Breast epithelium (tissue), 4 donors: ENCODE measurements around the gene C1orf53. TPM values are rescaled to one million over a fixed set of nuclear protein-coding genes. Genes with fewer than 3 reads are reported as not detected.

ENCODE experiments used
- DNase-seq, 2 donors: peaks; one replicate each; pipeline ENCODE4 v3.0.0-alpha.2; 2019; ENCODE audit warnings: low spot score in 2 of 2
- H3K27ac ChIP-seq, 2 donors: fragments of 200-600 bp; sonication (generic) in 1 of 2; one replicate each; pipeline ENCODE4 v1.5.1; 2016 to 2019; ENCODE audit warnings: mild to moderate bottlenecking in 1 of 2
- H3K27me3 ChIP-seq, 2 donors: fragments of 200-600 bp; sonication (generic) in 1 of 2; one replicate each; pipeline versions ENCODE4 v1.5.1 to v1.6.0; 2017 to 2019; ENCODE audit warnings: control low read depth in 1 of 2, mild to moderate bottlenecking in 1 of 2
- H3K36me3 ChIP-seq: fragments of 200-600 bp; one replicate; pipeline ENCODE4 v1.5.1; 2019
- H3K4me1 ChIP-seq, 2 donors: fragments of 200-600 bp; sonication (generic); one replicate each; pipeline ENCODE4 v1.5.1; 2016 to 2019; ENCODE audit warnings: control low read depth in 1 of 2
- H3K4me3 ChIP-seq, 3 donors: fragments of 200-600 bp; sonication (generic); 1 replicate in 2 of 3; 2 replicates in 1 of 3; pipeline ENCODE4 v1.5.1; 2016 to 2019; ENCODE audit warnings: mild to moderate bottlenecking in 3 of 3, moderate library complexity in 2 of 3
- H3K9me3 ChIP-seq, 2 donors: fragments of 200-600 bp; sonication (generic) in 1 of 2; one replicate each; pipeline ENCODE4 v1.5.1; 2016 to 2019; ENCODE audit warnings: control low read depth in 1 of 2
- CTCF ChIP-seq, 3 donors: fragments of 450-650 bp; IDR thresholded peaks; one replicate each; pipeline ENCODE4 v1.5.1; 2016 to 2017; ENCODE audit warnings: antibody characterized with exemption in 3 of 3, mild to moderate bottlenecking in 3 of 3, moderate library complexity in 3 of 3
- POLR2A ChIP-seq: fragments of 450-650 bp; IDR thresholded peaks from one replicate; pipeline ENCODE4 v1.6.1; 2016; ENCODE audit warnings: antibody characterized with exemption, mild to moderate bottlenecking, moderate library complexity
- POLR2AphosphoS5 ChIP-seq, 3 donors: sonication (generic); formaldehyde crosslinking; IDR thresholded peaks; one replicate each; pipeline ENCODE4 v1.6.1; 2017; ENCODE audit warnings: antibody characterized with exemption in 3 of 3
- intact Hi-C: fragments of 100-400 bp; cut with DNase I; formaldehyde crosslinking; loops from one replicate; pipeline ENCODE4 v1.15.1; 2023; ENCODE audit warnings: low total_unique reads
- total RNA-seq, 3 donors: library from RNA; depleted of rRNA; stranded (reverse); fragments of >200 nt; gene quantifications; one replicate each; pipeline ENCODE4 v1.1.0, GENCODE V29; 2016

C1orf53 gene
- total RNA-seq, 3 donors from 2014 or later, result 2.0 to 2.6 (median 2.6) TPM

- Histone ChIP-seq H3K4me1 (peaks cover 0 to 28% of the 10 kb centered on the region in 2 donors), H3K4me3 (no peak overlapping the region), H3K36me3 (no peaks in the 10 kb centered on the region), H3K27ac (no peak overlapping the region), H3K9me3 (no peaks in the 10 kb centered on the region), H3K27me3 (peaks cover 12 to 65% of the 10 kb centered on the region in 2 donors)
- TF ChIP-seq POLR2AphosphoS5 (IDR thresholded peaks at IDR 0.05), result no peak
- TF ChIP-seq CTCF (IDR thresholded peaks at IDR 0.05), result no peak
- DNase-seq, result no peak
- intact Hi-C loops, result no loop called here
Observed at GRCh38 chr1:197908716-197909220, 6.3 kb downstream of the C1orf53 start.

GRCh38 chr1:197909384-197909783 lies 7.0 kb downstream of the C1orf53 start:
- Histone ChIP-seq H3K4me3 (no peak overlapping the region), H3K36me3 (no peaks in the 10 kb centered on the region), H3K9me3 (no peaks in the 10 kb centered on the region), H3K27me3 (peaks cover 12 to 71% of the 10 kb centered on the region in 2 donors), H3K27ac (no peak overlapping the region), H3K4me1 (peaks cover 0 to 28% of the 10 kb centered on the region in 2 donors)
- TF ChIP-seq CTCF (IDR thresholded peaks at IDR 0.05) (no peak), POLR2AphosphoS5 (IDR thresholded peaks at IDR 0.05) (no peak), POLR2A (no peak)
- DNase-seq, result no peak
- intact Hi-C loops, result no loop called here

- Histone ChIP-seq H3K4me3 (peak overlapping the region in 2 of 3 donors; percentile 23 to 58), H3K27me3 (peaks cover 12 to 81% of the 10 kb centered on the region in 2 donors)
Observed at GRCh38 chr1:197910120-197910991, 7.9 kb downstream of the C1orf53 start.

GRCh38 chr1:197911111-197911856 lies 8.9 kb downstream of the C1orf53 start:
- Histone ChIP-seq H3K4me3 (peak overlapping the region in 2 of 3 donors; percentile 23 to 58), H3K27me3 (peaks cover 12 to 90% of the 10 kb centered on the region in 2 donors), H3K4me1 (peaks cover 0 to 36% of the 10 kb centered on the region in 2 donors), H3K9me3 (no peaks in the 10 kb centered on the region), H3K36me3 (no peaks in the 10 kb centered on the region), H3K27ac (no peak overlapping the region)
- intact Hi-C loops, result no loop called here
- no peak for DNase-seq
- TF ChIP-seq CTCF (IDR thresholded peaks at IDR 0.05) (no peak), POLR2A (no peak), POLR2AphosphoS5 (IDR thresholded peaks at IDR 0.05) (no peak)

More at GRCh38 chr1:197910120-197910991, 7.9 kb downstream of the C1orf53 start:
- intact Hi-C loops, result no loop called here
- Histone ChIP-seq H3K9me3 (no peaks in the 10 kb centered on the region), H3K27ac (no peak overlapping the region), H3K4me1 (peaks cover 0 to 28% of the 10 kb centered on the region in 2 donors), H3K36me3 (no peaks in the 10 kb centered on the region)
- TF ChIP-seq POLR2A (no peak), CTCF (IDR thresholded peaks at IDR 0.05) (no peak), POLR2AphosphoS5 (IDR thresholded peaks at IDR 0.05) (no peak)
- DNase-seq, result no peak
